Stimulated activated CD4-positive, alpha-beta T cell treated with anti-CD3 and anti-CD28 coated beads, Interleukin-12 subunit alpha, Interleukin-12 subunit beta, amount 100 ng/mL, for 4 hours (primary cell): ENCODE results near the gene LRRC28.
"Not testable (repeated sequence)": the region's sequence is repeated elsewhere in the genome, so short reads cannot be mapped to it uniquely, and the experiment has no call there.

Experiments used
- DNase-seq: peaks from one replicate; pipeline ENCODE4 v3.0.0-alpha.2; 2020

LRRC28 gene

DNA sequence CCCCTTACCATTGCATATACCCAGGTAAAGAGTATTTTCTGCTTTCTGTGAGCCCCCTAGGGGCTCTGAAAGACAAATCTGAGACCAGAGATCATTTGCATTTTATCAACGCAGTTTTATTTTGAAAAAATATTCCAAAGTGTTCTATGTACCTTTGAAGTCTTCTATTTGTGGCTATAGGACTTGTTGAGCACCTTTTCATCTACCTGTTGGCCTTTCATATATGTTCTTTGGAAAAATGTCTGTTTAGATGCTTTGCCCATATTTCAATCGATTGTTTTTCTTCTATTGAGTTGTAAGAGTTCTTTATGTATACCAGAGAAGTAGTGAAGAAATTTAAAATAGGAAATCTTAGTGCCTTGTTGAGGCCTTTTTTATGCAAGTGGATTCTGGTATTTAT lies 94.0 kb downstream of the LRRC28 start:
- no peak for DNase-seq

DNA sequence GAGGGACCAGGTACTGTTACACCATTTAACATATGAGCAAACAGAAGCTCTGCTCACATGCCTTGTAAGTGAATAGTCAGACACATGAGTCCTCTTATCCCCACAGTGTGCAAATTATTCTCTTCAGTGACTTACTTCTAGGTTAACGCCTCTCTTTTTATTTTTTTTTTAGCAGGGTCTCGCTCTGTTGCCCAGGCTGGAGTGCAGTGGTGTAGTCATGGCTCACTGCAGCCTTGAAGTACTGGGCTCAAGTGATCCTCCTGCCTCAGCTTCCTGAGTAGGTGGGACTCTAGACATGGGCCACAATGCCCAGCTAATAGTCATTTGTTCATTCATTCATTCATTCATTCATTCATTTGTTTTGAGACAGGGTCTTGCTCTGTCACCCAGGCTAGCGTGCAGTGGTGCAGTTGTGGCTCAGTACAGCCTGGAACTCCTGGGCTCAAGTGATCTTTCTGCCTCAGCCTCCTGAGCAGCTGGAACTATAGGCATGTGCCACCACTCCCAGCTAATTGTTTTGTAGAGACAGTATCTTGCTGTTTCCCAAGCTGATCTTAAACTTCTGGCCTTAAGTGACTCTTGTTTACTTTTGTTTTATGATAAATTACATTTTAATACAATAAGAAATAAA lies 94.7 kb downstream of the LRRC28 start:
- DNase-seq: no peak

GRCh38 chr15:99347574-99347973 lies 96.3 kb downstream of the LRRC28 start:
- no peak for DNase-seq

DNA sequence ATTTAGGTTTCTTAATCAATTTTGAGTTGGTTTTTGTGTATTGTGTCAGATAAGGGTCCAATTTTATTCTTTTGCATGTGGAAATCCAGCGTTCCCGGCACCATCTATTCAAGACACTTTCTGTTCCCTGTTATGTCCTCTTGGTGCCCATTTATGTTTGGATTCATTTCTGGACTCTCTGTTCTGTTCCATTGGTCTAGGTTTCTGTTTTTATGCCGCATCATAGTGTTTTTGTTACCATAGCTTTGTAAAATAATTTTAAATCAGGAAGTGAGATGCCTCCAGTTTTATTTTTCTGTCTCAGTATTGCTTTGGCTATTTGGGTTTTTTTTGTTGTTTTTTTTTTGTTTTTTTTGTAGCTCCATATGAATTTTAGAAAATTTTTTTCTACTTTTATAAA lies 97.1 kb downstream of the LRRC28 start:
- DNase-seq: no peak

DNA sequence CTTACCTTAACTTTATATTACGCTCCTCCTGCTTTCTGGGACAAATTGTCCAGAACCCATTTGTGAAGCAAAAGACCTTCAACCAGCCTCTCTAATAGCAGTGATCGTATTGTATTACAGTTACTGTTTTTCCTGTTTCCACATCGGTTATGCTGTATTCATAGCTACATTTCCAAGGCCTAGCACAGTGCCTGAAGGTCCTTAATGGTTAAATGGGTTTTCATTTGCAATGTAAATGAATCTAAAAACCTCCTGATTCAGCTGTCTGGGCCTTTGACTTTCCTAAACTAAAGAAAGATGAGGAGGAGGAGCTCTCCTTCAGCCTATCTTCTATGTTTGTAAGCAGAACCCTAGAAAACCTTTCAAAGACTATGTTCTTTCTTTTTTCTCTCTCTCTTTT lies 99.1 kb downstream of the LRRC28 start:
- no peak for DNase-seq

- DNase-seq: no peak
Measured at GRCh38 chr15:99359769-99360168, 108.5 kb downstream of the LRRC28 start.

DNA sequence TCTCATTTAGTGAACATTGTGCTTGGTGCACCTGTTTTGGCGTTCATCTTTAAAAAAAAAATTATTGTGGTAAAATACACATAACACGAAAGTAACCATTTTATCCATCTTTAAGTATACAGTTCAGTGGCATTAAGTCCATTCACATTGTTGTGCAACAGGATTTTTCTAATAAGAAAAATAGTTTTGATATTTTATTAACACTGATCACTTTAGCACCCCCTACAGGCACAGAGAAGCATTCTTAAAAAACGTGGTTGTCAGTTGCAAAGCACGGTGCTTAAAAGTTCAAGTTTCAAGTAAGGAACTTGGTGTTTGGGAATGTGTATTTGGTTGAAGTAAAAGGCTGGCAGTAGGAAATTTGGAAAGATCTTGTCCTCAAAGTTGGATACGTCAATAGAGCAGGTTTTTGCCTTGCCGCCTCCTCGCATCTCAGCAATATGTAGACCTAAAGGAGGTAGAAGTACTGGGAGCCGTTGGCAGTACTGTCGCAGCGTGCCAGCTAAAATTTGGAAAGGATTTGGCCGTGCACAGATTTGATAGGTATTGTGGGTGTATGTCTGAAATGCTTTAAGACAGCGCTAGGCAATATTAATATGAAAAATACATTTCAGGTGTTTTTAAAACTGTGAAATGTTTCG lies 110.4 kb downstream of the LRRC28 start:
- DNase-seq: no peak

DNA sequence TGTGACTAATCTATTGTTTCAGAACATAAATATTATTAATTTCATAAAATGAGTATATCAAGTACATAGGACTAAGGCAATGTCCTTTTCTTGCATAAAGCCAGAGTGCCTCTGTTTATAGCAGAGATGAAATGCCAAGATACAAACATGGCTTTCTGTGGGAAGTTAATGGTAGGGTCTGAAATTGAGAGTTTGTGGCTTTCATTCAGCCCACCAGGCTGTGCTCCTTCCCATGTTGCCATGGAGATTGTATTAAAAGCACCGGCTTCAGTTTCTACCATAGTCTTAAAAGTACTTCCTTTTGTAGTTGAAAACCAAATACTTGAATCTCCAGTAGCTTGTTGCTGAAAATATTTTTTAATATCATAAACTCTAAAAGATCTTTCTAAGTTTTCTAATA lies 114.0 kb downstream of the LRRC28 start:
- DNase-seq: no peak

- DNase-seq: no peak
Measured at GRCh38 chr15:99366013-99366412, 114.7 kb downstream of the LRRC28 start.

- no peak for DNase-seq
Measured at GRCh38 chr15:99368743-99369142, 117.5 kb downstream of the LRRC28 start.

- DNase-seq: no peak
Measured at GRCh38 chr15:99369196-99369595, 117.9 kb downstream of the LRRC28 start.

DNA sequence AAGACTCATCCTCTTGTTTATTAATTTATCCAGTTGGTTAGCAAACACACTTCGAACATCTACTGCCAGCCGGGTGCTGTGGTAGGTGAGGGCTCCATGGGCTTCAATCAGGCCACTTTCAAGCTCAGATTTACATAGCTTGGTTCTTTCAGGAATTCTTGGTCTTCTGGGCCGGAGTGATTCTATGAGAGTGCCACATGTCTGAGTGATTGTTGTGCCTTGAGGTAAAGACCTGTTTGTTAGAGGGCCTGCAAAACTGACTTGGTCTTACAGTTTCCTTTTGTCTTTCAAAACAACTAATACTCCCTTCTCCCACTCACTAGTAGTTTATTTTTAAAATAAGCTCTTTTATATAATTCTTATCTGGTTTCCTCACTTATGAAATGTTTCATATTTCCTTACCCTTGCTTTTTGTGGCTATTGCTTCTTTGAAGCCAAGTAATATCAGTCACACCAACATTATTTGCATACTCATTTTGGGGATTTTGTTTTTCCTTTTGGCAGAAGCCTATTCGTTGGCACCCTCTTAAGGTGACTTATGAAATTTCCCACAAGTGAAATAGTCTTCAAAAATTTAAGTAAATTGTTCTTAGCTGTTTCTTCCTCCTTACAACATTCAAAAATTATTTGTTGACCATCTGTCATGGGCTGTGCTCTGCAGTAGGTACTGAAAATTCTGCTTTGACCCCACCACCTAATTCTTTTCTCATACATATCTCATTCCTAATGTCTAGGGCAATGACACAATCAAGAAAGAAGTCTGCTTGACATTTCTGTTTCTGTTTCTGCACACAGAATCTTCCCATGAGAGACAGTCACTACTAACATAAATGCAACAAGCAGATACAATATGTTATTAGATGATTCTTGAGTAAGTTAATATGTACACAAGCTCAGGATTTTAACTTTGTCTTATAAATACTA lies 120.2 kb downstream of the LRRC28 start:
- DNase-seq: no peak

GRCh38 chr15:99385005-99385669 lies 133.9 kb downstream of the LRRC28 start:
- DNase-seq: no peak

DNA sequence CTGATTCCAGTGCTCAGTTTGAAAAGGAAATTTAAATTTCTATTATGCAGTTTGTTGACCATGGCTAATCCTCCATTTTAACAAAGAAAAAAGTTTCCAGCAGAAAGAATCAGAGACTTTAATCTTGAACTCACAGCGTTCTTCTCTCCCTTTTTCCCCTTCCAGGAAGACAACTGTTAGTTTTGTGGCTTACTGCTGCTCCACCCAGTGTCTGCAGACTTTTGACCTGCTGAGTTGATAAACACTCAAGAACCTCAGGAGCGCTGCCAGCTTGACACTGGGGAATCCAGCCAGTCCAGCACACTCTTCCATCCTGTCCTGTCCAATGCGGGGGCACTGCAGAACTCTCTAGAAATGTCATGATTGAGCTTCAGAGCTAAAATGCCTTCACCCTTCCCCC lies 134.6 kb downstream of the LRRC28 start:
- DNase-seq: no peak

DNA sequence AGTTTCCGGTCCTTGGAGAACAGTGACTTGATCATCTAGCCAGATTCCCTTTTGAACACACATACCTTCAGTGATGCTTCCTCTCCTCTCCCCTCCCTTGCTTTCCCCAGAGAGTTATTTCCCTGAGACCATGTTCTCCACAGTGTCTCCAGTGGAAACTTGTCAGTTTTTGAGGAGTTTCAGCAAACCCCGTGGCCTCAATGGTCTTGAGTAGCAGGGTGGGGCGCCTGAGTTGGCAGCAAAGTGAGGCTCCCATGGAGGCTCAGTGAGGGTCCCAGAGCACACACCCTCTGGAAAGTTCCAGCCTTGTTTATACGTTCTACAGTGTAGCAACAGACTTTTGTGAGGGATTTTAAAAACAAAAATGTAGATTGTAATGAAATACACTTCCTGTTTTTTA lies 135.1 kb downstream of the LRRC28 start:
- DNase-seq: no peak

DNA sequence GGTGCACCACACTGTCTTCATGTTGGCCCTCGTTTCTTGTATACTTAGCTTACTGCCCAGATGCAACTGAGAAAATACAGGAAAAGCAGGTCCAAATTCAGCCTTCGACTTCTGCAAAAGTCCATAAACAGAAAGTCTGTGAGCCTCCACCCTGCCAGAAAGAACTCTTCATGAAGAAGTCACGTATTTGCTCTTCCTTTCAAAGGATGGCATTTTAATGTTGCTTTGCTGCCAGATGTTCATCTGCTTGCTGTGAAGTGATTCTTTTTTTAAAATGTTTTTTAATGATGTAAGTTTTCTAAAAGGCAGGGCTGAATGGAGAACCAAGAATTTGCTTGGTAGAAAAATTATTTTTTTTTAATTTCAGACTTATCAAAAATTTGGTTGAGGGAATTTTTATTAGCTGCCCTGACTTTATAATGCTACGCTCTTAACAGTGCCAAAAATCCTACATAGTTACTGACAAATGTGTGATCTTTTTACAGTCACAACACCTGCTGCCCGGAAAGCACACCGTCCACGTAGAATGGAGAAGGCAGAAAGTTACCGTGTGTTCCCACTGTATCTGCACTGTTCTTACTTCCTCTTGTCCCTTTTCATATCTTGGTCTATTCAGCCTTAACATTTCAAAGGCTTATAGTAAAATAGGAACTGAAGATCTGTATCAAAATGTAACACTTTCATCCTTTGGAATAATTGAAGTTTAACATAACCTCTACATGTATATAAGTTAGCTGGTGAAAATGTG lies 136.3 kb downstream of the LRRC28 start:
- no peak for DNase-seq

- DNase-seq: no peak
Measured at GRCh38 chr15:99390667-99391066, 139.4 kb downstream of the LRRC28 start.

DNA sequence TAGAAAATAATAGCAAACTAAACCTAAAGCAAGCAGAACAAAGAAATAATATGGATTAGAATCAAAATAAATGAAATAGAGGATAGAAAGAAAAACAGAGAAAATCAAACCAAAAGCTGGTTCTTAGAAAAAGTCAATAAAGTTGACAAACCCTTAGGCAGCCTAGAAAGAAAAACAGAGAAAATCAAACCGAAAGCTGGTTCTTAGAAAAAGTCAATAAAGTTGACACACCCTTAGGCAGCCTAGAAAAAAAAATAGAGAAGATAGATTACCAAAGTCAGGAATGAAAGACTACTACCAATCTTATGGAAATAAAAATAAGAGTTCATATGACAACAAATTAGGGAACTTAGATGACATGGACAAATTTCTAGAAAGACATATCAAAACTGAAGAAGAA lies 142.4 kb downstream of the LRRC28 start:
- no peak for DNase-seq

GRCh38 chr15:99396375-99396774 lies 145.1 kb downstream of the LRRC28 start:
- DNase-seq: no peak

DNA sequence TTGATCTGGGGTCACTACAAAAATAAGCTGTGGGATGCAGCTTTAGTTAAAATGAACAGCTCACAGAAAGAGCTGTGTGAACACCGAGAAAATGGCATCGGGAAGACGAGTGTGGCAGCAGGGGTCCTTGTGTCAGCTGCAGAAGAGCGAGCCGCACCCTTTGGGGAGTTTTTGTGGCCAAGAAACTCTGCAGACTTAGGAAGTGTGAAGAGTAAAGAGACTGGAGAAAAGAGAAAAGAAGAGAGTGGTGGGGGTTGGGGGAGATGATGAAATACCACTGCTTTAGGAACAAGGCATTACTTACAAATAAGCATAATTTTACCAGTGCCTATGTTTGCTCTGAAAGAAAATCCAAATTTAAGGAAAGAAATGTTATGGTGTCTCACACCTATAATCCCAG lies 147.8 kb downstream of the LRRC28 start:
- DNase-seq: no peak

DNA sequence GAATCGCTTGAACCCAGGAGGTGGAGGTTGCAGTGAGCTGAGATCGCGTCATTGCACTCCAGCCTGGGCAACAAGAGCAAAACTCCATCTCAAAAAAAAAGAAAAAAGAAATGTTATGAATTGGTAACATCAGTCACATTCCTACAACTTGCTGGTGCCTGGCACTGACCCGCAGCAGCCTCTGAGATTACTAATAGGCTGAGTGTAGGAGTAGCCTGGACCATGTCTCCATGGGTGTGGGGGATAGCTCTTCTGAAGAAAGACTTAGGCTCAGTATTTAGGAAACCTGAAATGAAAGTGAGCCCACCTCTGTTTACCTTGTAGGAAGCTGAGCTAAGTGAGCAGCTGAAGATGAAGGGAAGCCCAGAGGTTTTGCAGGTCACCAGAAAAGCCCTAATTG lies 148.3 kb downstream of the LRRC28 start:
- no peak for DNase-seq

GRCh38 chr15:99401216-99401615 lies 149.9 kb downstream of the LRRC28 start:
- not testable (repeated sequence) for DNase-seq
